Superior temporal gyrus (tissue), 1 donor: ENCODE measurements around the gene PHKB.
"Not testable (repeated sequence)": the region's sequence is repeated elsewhere in the genome, so short reads cannot be mapped to it uniquely, and the experiment has no call there.

Source experiments
- DNase-seq: peaks from one replicate; pipeline ENCODE4 v3.0.0-alpha.2; 2016; ENCODE audit errors: extremely low spot score

The PHKB gene

DNA sequence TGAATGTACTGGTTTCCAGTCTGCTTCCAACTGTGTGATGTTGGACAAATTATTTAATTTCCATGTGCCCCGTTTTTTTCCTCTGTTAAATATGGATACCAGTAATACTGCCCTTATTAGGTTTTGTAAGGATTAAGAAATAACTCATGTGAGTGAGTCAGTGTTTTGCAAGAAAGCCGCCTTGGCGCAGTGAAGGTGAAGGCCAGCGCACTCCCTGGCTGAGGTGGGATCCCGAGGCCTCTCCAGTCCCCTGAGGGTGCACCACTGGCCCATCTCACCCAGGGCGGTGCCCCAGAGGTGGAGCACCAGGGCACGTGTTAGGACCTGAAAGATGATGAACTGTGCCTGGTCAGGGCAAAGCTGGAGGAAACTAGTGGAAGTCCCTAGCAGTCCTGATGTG lies 43.5 kb downstream of the PHKB start:
- DNase-seq: no peak

DNA sequence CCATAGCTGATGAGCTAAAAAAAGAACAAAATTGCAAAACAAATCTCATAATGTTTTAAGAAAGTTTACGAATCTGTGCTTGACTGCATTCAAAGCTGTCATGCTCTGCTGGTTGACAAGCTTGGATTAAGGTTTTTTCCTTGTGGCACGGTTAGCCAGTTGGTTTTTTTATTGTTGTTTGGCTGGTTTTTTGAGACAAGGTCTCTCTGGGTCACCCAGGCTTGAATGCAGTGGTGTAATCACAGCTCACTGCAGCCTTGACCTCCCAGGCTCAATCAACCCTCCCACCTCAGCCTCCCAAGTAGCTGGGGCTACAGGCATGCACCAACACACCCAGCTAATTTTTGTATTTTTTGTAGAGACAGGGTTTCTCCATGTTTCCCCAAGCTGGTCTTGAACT lies 45.7 kb downstream of the PHKB start:
- no peak for DNase-seq

DNA sequence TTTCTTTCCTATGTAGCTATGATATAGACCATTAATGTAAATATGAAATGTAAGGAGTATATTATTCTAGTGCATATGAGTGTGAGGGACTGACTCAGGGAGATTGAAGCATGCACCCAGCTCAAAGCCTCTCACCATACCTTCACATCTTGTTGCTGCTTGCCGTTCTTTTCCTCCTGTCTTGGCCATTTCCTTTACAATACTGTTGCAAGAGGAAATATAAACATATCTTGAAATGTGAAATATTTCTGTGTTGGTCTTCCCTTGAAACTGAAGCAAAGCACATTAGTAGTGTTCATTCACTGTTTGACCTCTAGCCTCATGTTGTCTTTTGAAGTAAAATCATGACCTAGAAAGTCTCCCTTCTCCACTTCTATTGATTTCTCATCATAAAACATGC lies 46.6 kb downstream of the PHKB start:
- no peak for DNase-seq

DNA sequence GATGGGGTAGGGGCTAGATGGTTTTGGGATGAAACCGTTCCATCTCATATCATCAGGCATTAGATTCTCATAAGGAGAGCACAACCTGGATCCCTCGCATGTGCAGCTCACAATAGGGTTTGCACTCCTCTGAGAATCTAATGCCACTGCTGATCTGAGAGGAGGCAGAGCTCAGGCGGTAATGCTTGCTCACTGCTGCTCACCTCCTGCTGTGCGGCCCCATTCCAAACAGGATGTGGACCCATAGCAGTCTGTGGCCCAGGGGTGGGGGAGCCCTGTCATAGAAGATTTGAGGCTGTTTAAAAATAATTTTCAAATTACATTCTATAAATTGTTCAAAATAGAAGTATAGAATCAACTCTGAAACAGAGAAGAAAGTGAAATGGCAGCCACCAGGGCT lies 50.8 kb downstream of the PHKB start:
- no peak for DNase-seq

DNA sequence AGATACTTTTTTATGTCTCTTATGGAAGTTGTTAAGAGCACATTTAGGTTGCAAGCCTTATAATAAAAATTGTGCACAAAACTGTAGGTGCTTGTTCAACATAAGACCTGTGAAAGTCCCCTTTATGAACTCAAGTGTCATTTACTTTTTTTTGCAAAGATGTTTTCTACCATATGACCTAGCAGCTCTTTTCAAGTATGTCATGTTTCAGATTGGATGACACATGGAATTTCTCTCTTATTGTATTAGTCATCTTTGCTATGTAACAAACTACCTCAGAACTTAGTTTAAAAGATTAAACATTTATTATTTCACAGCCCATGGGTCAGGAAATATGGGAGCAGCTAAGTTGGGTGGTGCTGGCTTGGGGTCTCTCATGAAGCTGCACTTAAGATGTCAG lies 57.9 kb downstream of the PHKB start:
- no peak for DNase-seq

DNA sequence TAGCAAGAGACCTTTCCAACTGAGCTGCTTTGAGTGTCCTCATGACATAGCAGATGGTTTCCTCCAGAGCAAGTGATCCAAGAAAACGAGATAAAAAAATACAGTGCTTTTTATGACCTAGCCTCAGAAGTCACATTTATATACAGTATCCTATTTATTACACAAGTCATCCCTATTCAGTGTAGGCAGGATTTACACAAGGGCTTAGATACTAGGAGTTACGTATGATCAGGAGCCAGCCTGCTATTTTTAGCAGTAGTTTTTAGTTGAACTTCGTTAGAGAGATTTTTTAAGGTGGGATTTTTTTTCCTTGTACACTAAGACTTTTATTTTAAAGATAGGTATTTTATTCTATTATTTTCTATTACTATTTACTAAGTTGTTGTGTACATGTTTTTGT lies 58.4 kb downstream of the PHKB start:
- DNase-seq: no peak

DNA sequence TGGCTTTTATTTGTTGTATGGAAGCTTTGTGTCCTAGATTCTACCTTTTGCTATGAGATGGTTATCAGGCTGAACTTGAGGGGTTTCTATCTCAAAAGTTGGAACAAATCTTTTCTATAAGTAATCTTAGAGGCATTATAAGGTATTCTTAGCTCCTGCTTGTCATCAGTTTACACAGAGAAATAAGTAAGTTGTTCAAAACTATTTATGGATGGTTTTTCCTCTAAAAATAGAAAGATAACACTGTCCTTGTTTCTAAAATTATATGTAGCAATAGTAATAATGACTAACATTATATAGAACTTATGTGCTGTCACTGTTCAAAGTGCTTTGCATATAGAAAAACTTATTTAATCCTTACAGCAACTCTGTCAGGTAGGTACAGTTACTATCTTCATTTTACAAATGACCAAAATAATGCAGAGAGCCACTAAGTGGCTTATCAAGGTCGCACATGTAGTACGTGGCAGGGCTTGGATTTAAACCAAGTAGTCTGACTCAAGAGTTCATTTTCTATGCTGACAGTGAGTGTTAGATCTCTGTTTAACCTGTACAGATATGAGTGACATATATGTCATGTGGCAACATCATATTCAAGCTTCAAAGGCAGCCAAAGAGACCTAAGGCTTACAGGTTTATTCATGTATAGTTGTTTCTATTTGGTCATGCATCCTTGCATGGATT lies 59.0 kb downstream of the PHKB start:
- no peak for DNase-seq

DNA sequence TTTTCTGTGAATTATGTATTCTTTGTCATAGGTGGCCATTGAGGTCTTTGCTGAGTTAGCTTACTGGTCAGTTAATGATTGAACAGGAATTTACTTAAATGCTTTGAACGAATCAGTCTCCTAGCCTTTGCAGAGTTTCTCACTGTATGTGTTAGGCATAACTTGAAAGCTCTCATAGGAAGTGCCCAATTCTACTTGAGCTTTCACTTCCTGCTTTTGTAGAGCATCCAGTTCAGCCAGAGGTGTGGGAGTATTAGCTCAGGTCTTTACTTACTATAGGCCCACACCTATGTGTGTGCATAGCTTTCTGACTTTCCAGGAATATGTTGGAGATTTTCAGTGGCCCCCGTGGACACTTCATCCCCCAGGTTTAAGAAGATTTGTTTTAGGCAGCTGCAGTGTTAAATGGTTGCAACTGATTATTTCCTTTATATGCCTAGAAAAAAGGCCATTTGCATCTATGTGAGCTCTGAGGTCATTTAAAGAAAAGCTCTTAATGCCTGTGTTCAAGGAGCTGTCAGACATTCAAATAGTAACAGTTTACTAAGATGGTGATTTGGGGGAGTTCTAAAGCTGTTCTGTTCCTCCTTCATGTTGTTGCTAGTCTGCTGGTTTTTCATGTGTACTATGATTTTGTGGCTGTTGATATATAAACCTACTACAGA lies 62.3 kb downstream of the PHKB start:
- DNase-seq: no peak

DNA sequence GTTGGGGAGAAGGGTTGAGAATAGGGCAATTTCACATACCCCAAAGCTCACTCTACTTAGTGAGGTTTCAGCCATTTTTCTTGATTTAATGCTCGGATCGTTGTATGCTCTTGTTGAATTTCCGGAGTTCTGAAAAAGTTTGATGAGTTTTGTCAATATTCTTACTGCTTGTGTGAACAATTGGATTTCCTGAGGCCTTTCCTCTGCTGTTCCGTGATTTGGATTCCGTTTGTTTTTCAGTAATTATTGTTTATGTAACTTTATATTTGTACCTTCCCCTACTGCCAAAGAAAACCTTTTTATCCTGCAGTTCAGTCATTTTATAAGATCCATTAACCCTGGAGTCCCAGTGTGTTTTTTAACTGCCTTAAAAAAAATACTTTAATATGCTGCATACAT lies 62.9 kb downstream of the PHKB start:
- DNase-seq: no peak

DNA sequence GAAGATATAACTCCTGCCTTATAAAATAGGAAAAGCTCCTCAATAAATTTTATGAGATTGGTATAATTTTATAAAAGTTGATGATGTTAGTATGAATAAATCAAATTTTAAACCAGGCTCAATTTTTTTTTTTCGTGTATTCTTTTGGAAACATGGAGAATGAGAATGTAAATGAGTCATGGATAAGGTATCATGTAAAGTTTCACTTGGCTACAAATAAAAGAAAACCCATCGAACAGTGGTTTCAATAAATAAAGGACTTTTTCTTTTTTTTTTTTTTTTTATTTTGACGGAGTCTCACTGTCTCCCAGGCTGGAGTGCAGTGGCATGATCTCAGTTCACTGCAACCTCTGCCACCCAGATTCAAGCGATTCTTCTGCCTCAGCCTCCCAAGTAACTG lies 67.3 kb downstream of the PHKB start:
- DNase-seq: no peak

DNA sequence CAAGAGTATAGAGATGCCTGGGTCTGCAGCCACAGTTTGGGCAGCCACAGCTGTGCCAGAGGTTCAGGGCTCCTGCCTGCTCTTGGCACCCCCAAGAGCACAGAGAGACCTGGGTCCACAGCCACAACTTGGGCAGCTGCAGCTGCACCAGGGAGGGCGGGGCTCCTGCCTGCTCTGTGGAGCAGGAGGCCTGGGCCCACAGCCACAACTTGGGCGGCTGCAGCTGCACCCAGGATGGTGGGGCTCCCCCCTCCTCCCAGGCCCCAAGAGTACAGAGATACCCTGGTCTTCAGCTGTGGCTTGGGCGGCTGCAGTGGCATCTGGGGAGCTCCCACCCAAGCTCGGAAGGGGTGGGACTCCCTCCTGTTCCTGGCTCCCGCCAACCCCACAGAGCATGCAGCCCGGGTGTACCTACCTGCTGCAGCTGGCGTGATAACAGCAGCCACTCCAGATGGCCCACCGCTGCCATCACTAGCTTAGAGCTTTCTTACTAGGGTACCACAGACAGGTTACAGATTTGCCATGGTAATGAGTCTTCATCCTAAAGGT lies 72.7 kb downstream of the PHKB start:
- DNase-seq: no peak

DNA sequence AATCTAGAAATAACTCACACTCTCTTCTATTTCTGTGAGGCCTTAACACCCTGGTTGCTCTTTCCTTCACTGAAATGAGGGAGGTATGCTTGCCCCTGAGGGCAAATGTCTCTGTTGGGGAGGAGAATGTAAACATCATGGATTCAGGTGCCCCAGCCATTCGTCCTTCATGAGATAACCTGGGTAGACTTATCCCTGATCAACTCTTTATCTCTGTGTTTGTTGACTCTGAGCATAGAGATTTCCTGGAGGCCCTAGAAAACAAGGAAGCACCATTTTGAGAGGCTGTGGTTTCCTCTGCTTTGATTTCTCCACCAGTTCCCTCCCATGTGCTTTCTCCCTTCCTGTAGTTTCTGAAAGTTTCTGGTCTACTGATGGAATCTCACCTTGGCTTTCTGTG lies 77.3 kb downstream of the PHKB start:
- DNase-seq: no peak

DNA sequence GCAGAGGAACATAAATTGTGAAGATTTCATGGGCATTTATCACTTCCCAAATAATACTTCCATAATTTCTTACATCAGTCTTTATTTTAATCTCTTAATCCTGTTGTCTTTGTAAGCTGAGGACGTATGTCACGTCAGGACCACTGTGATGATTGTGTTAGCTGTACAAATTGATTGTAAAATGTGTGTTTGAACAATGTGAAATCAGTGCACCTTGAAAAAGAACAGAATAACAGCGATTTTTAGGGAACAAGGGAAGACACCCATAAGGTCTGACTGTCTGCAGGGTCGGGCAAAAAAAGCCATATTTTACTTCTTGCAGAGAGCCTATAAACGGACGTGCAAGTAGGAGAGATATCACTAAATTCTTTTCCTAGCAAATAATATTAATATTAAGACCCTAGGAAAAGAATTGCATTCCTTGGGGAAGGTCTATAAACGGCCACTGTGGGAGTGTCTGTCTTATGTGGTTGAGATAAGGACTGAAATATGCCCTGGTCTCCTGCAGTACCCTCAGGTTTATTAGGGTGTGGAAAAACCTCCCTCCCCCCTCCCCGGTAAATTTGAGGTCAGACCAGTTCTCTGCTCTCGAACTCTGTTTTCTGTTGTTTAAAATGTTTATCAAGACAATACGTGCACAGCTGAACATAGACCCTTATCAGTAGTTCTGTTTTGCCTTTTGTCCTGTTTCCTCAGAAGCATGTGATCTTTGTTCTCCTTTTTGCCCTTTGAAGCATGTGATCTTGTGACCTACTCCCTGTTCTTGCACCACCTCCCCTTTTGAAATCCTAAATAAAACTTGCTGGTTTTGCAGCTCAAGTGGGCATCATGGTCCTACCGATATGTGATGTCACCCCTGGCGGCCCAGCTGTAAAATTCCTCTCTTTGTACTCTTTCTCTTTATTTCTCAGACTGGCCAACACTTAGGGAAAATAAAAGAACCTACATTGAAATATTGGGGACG lies 78.9 kb downstream of the PHKB start:
- DNase-seq: not testable (repeated sequence)

DNA sequence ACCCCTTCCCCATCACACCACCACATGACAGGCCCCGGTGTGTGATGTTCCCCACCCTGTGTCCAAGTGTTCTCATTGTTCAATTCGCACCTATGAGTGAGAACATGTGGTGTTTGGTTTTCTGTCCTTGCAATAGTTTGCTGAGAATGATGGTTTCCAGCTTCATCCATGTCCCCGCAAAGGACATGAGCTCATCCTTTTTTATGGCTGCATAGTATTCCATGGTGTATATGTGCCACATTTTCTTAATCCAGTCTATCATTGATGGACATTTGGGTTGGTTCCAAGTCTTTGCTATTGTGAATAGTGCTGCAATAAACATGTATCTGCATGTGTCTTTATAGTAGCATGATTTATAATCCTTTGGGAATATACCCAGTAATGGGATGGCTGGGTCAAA lies 80.0 kb downstream of the PHKB start:
- not testable (repeated sequence) for DNase-seq

DNA sequence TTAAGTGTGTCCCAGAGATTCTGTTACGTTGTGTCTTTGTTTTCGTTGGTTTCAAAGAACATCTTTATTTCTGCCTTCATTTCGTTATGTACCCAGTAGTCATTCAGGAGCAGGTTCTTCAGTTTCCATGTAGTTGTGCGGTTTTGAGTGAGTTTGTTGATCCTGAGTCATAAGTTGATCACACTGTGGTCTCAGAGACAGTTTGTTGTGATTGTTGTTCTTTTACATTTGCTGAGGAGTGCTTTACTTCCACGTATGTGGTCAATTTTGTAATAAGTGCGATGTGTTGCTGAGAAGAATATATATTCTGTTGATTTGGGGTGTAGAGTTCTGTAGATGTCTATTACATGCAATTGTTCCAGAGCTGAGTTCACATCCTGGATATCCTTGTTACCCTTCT lies 83.1 kb downstream of the PHKB start:
- not testable (repeated sequence) for DNase-seq

DNA sequence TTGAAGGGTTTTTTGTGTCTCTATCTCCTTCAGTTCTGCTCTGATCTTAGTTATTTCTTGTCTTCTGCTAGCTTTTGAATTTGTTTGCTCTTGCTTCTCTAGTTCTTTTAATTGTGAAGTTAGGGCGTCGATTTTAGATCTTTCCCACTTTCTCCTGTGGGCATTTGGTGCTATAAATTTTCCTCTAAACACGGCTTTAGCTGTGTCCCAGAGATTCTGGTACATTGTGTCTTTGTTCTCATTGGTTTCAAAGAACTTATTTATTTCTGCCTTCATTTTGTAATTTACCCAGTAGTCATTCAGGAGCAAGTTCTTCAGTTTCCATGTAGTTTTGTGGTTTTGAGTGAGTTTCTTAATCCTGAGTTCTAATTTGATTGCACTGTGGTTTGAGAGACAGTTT lies 90.1 kb downstream of the PHKB start:
- DNase-seq: not testable (repeated sequence)

DNA sequence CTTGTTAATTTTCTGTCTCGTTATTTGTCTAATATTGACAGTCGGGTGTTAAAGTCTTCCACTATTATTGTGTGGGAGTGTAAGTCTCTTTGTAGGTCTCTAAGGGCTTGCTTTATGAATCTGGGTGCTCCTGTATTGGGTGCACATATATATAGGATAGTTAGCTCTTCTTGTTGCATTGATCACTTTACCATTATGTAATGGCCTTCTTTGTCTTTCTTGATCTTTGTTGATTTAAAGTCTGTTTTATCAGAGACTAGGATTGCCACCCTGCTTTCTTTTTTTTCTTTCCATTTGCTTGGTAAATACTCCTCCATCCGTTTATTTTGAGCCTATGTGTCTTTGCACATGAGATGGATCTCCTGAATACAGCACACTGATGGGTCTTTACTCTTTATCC lies 90.6 kb downstream of the PHKB start:
- not testable (repeated sequence) for DNase-seq

DNA sequence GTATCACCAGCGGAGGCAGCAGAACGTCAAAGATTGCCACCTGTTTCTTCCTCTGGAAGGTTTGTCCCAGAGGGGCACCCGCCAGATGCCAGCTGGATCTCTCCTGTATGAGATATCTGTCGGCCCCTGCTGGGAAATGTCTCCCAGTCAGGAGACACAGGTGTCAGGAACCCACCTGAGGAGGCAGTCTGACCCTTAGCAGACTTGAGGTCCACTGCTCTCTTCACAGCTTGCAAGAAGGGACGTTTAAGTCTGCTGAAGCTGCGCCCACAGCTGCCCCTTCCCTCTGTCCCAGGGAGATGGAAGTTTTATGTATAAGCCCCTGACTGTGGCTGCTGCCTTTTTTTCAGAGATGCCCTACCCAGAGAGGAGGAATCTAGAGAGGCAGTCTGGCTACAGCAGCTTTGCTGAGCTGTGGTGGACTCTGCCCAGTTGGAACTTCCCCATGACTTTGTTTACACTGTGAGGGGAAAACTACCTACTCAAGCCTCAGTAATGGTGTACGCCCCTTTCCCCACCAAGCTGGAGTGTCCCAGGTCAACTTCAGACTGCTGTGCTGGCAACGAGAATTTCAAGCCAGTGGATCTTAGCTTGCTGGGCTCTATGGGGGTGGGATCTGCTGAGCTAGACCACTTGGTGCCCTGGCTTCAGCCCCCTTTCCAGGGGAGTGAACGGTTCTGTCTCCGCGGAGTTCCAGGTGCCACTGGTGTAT lies 92.9 kb downstream of the PHKB start:
- no peak for DNase-seq

DNA sequence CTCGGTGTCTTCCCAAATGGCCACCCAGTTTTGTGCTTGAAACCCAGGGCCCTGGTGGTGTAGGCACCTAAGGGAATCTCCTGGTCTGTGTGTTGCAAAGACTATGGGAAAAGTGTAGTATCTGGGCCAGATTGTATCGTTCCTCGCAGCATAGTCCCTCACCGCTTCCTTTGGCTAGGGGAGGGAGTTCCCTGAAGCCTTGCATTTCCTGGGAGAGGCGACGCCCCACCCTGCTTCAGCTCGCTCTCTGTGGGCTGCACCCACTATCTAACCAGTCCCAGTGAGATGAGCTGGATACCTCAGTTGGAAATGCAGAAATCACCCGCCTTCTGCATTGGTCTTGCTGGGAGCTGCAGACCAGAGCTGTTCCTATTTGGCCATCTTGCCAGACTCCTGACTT lies 93.5 kb downstream of the PHKB start:
- not testable (repeated sequence) for DNase-seq

DNA sequence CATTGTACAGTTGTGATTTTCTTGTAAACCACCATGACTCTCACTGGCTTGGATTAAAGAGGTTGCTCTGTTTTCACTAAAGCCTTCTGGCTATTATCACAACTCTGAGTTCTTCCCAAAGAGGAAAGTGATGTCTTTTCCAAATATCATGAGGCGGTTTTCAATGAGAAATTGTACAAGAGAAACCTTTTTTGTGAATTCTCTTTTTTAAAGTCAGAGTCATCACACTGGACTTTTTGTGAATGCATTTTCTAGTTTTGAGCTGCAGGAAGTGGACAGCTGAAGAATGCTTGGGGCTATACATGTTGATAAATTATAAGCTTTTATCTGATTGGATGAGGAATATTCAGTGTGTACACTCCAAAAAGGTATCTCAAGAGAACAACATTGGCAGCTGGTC lies 100.2 kb downstream of the PHKB start:
- DNase-seq: no peak

DNA sequence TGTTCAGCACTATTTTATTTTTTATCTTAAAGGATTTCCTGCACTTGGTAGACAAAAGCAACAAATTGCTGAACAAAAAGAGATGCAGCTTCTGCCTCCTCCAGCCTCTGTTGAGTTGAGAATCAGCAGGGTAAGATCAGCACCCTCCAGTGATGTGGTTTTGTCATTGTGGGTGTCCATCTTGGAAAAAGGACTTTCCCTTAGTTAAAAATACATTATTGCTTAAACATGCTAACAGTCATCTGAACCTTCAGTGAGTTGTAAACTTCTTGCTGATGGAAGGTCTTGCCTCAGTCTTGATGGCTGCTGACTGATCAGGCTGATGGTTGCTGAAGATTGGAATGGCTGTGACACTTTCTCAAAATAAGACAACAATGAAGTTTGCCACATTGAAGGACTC lies 101.2 kb downstream of the PHKB start:
- no peak for DNase-seq

DNA sequence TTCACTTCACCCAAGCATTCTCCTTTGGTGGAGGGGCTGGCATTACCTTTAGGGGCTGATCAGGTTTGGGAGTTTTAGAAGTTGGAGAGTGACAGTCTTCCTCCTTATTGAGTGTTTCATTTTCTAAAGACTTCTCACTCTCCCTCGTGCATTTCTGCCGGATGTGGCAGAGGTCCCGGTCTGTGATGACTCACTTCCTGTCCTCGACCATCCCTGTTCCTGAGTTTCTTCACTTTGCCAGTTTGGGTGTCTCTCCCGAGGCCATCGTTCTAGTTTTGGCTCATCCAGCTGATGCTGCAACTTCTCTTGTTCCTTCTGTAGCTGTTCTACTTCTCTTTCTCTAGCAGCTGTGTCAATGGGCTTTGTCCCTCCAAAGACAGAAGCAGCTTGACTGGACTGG lies 104.3 kb downstream of the PHKB start:
- no peak for DNase-seq
